WTC11 (cell line): ENCODE data around the gene IFNAR2. TPM values are rescaled to one million over a fixed set of nuclear protein-coding genes. Genes with fewer than 3 reads are reported as not detected.

Experiments used
- ATAC-seq: fragments of 200-7000 bp; cut with Tn5 transposase; 2 replicates; pipeline ENCODE4 v1.10.0; 2021; ENCODE audit warnings: mild to moderate bottlenecking, moderate library complexity
- CTCF ChIA-PET: fragments of 300-600 bp; sonication (Branson Sonifier 250); formaldehyde crosslinking; loops from one replicate; lab custom pipeline; 2021; ENCODE audit warnings: antibody characterized with exemption; lab: Charles Lee
- POLR2A ChIA-PET: fragments of 350-600 bp; sonication (Branson Sonifier 250); formaldehyde crosslinking; loops from one replicate; lab custom pipeline; 2021; ENCODE audit warnings: antibody characterized with exemption; lab: Charles Lee
- DNase-seq: peaks from one replicate; pipeline ENCODE4 v3.0.0; 2021; ENCODE audit warnings: low spot score
- H3K27ac Mint-ChIP-seq: 2 replicates; pipeline ENCODE4 v1.8.0; 2021; ENCODE audit warnings: mixed read lengths
- H3K27me3 Mint-ChIP-seq: 2 replicates; pipeline ENCODE4 v1.8.0; 2021; ENCODE audit warnings: low read depth, mild to moderate bottlenecking, moderate library complexity, mixed read lengths
- H3K36me3 Mint-ChIP-seq: 2 replicates; pipeline ENCODE4 v1.8.0; 2021; ENCODE audit warnings: mixed read lengths
- H3K4me1 Mint-ChIP-seq: 2 replicates; pipeline ENCODE4 v1.8.0; 2022; ENCODE audit warnings: mixed read lengths
- H3K4me3 Mint-ChIP-seq: 2 replicates; pipeline ENCODE4 v1.8.0; 2021; ENCODE audit warnings: mild to moderate bottlenecking, moderate library complexity, mixed read lengths
- H3K9me3 Mint-ChIP-seq: 2 replicates; pipeline ENCODE4 v1.8.0; 2021; ENCODE audit warnings: mixed read lengths
- ATF3 ChIP-seq: sonication (generic); formaldehyde crosslinking; conservative IDR thresholded peaks from 2 replicates; pipeline ENCODE4 v1.8.1; 2022; ENCODE audit warnings: mild to moderate bottlenecking, missing genetic modification reagents
- CBFB ChIP-seq: sonication (generic); formaldehyde crosslinking; IDR thresholded peaks from 2 replicates; pipeline ENCODE4 v1.8.1; 2022; ENCODE audit warnings: mild to moderate bottlenecking, low read depth, missing genetic modification reagents
- CREM ChIP-seq: sonication (generic); formaldehyde crosslinking; IDR thresholded peaks from 2 replicates; pipeline ENCODE4 v1.8.1; 2022; ENCODE audit warnings: mild to moderate bottlenecking, missing genetic modification reagents, moderate library complexity
- E2F1 ChIP-seq: sonication (generic); formaldehyde crosslinking; IDR thresholded peaks from 2 replicates; pipeline ENCODE4 v1.8.0; 2022; ENCODE audit warnings: mild to moderate bottlenecking, missing genetic modification reagents
- E2F4 ChIP-seq: sonication (generic); formaldehyde crosslinking; IDR thresholded peaks from 2 replicates; pipeline ENCODE4 v1.8.1; 2022; ENCODE audit warnings: low read depth, mild to moderate bottlenecking, moderate library complexity, missing genetic modification reagents, borderline replicate concordance
- EMX1 ChIP-seq: fragments of 250-450 bp; sonication (Bioruptor Pico); IDR thresholded peaks from 2 replicates; pipeline ENCODE4 v1.8.0; 2021; ENCODE audit warnings: mild to moderate bottlenecking
- ESRRA ChIP-seq: sonication (generic); formaldehyde crosslinking; IDR thresholded peaks from 2 replicates; pipeline ENCODE4 v1.8.1; 2022; ENCODE audit warnings: mild to moderate bottlenecking, missing genetic modification reagents, borderline replicate concordance
- FOXJ3 ChIP-seq: sonication (generic); formaldehyde crosslinking; IDR thresholded peaks from 2 replicates; pipeline ENCODE4 v1.9.0; 2021; ENCODE audit warnings: missing genetic modification reagents, mild to moderate bottlenecking, borderline replicate concordance
- GRHL2 ChIP-seq: fragments of 250-450 bp; sonication (Bioruptor Pico); IDR thresholded peaks from 2 replicates; pipeline ENCODE4 v1.8.0; 2022; ENCODE audit warnings: mild to moderate bottlenecking, moderate library complexity; ENCODE audit not compliant: insufficient replicate concordance, severe bottlenecking
- GTF2I ChIP-seq: fragments of 250-450 bp; sonication (Bioruptor Pico); conservative IDR thresholded peaks from 2 replicates; pipeline ENCODE4 v1.4.0; 2021; ENCODE audit warnings: mild to moderate bottlenecking
- IRF2 ChIP-seq: sonication (generic); formaldehyde crosslinking; IDR thresholded peaks from 2 replicates; pipeline ENCODE4 v1.8.0; 2022; ENCODE audit warnings: low read depth, missing genetic modification reagents, borderline replicate concordance
- MAX ChIP-seq: sonication (generic); formaldehyde crosslinking; IDR thresholded peaks from 2 replicates; pipeline ENCODE4 v1.8.0; 2022; ENCODE audit warnings: mild to moderate bottlenecking, missing genetic modification reagents
- MLX ChIP-seq: sonication (generic); formaldehyde crosslinking; IDR thresholded peaks from 2 replicates; pipeline ENCODE4 v1.8.1; 2023; ENCODE audit warnings: mild to moderate bottlenecking, missing genetic modification reagents, moderate library complexity
- NFE2L1 ChIP-seq: sonication (generic); formaldehyde crosslinking; IDR thresholded peaks from 2 replicates; pipeline ENCODE4 v1.8.1; 2023; ENCODE audit warnings: missing genetic modification reagents
- PRRX2 ChIP-seq: fragments of 250-450 bp; sonication (Bioruptor Pico); IDR thresholded peaks from 2 replicates; pipeline ENCODE4 v1.8.0; 2021; ENCODE audit warnings: mild to moderate bottlenecking
- RORB ChIP-seq: fragments of 250-450 bp; sonication (Bioruptor Pico); IDR thresholded peaks from 2 replicates; pipeline ENCODE4 v1.9.0; 2021; ENCODE audit warnings: mild to moderate bottlenecking
- SMAD3 ChIP-seq: sonication (generic); formaldehyde crosslinking; IDR thresholded peaks from 2 replicates; pipeline ENCODE4 v1.8.0; 2022; ENCODE audit warnings: missing genetic modification reagents, mild to moderate bottlenecking, borderline replicate concordance
- SOX15 ChIP-seq: fragments of 250-450 bp; sonication (Bioruptor Pico); IDR thresholded peaks from 2 replicates; pipeline ENCODE4 v1.9.0; 2021; ENCODE audit warnings: mild to moderate bottlenecking
- STAT6 ChIP-seq: sonication (generic); formaldehyde crosslinking; conservative IDR thresholded peaks from 2 replicates; pipeline ENCODE4 v1.8.1; 2023; ENCODE audit warnings: mild to moderate bottlenecking, low read depth, missing genetic modification reagents, moderate library complexity
- ZBTB21 ChIP-seq: sonication (generic); formaldehyde crosslinking; IDR thresholded peaks from 2 replicates; pipeline ENCODE4 v1.8.1; 2023; ENCODE audit warnings: mild to moderate bottlenecking, missing genetic modification reagents, borderline replicate concordance
- ZNF532 ChIP-seq: fragments of 250-450 bp; sonication (Bioruptor Pico); IDR thresholded peaks from 2 replicates; pipeline ENCODE4 v1.9.0; 2021; ENCODE audit warnings: mild to moderate bottlenecking, borderline replicate concordance
- total RNA-seq: library from RNA; stranded (reverse); gene quantifications from 3 replicates; pipeline ENCODE4 v1.2.3, GENCODE V29; 2021

IFNAR2 gene
- total RNA-seq, 1 experiment from 2014 or later: 13.3 TPM

- TF ChIP-seq STAT6 (CRISPR knock-in tag) (no peak), CBFB (CRISPR knock-in tag) (no peak), E2F4 (CRISPR knock-in tag) (no peak), GTF2I (CRISPR knock-in tag) (no peak), MAX (CRISPR knock-in tag) (no peak), ZBTB21 (no peak), SOX15 (CRISPR knock-in tag) (no peak), PRRX2 (CRISPR knock-in tag) (no peak), FOXJ3 (CRISPR knock-in tag) (no peak), MLX (CRISPR knock-in tag) (no peak)
Observed at GRCh38 chr21:33266789-33267135, 37.0 kb downstream of the IFNAR2 start (continued).

GRCh38 chr21:33267250-33267649, 37.5 kb downstream of the IFNAR2 start:
- ChIA-PET POLR2A (interaction anchor here (0.6 to 2.2 kb wide), 3 partner anchors 24 to 94 kb away, joined by 3 to 10 read pairs (median 8); partner anchors contain the start of gene IFNAR1), CTCF (interaction anchor here (1.4 to 2.9 kb wide), 4 partner anchors 37 to 178 kb away, joined by 3 to 21 read pairs (median 8); partner anchors contain the start of gene IFNAR2)
- H3K9me3 Mint-ChIP-seq: no peaks in the 10 kb centered on the region
- ATAC-seq (no peak), DNase-seq (no peak)
- 0 out of 2 replicates have a peak, but pooled peaks cover 4% of the 10 kb centered on the region for H3K36me3 Mint-ChIP-seq
- peak overlapping the region; percentile 78 for H3K4me3 Mint-ChIP-seq
- no peaks in the 10 kb centered on the region; the same call in 1 of the 2 replicates for H3K27me3 Mint-ChIP-seq
- peaks cover 31% of the 10 kb centered on the region for H3K4me1 Mint-ChIP-seq
- H3K27ac Mint-ChIP-seq: no peak overlapping the region
- TF ChIP-seq GRHL2 (CRISPR knock-in tag): no peak
- TF ChIP-seq ZBTB21: no peak
- no peak for TF ChIP-seq ESRRA
- TF ChIP-seq IRF2 (CRISPR knock-in tag): no peak
- TF ChIP-seq CBFB (CRISPR knock-in tag): no peak
- TF ChIP-seq CREM: no peak
- TF ChIP-seq E2F1 (CRISPR knock-in tag): no peak
- TF ChIP-seq RORB (CRISPR knock-in tag): no peak
- no peak for TF ChIP-seq ATF3
- TF ChIP-seq SMAD3: no peak
- TF ChIP-seq NFE2L1 (CRISPR knock-in tag): no peak
- no peak for TF ChIP-seq STAT6 (CRISPR knock-in tag)
- no peak for TF ChIP-seq ZNF532 (CRISPR knock-in tag)
- no peak for TF ChIP-seq EMX1 (CRISPR knock-in tag)
